Stimulated activated CD4-positive, alpha-beta T cell treated with anti-CD3 and anti-CD28 coated beads, Interleukin-1b, Interleukin-23, amount 100 ng/mL, for 24 hours (primary cell): ENCODE measurements around the gene DLST.
A peak's percentile ranks its signal among the peaks of the same experiment; 100 is the strongest.

ENCODE experiments used
- DNase-seq, 4 experiments: peaks; one replicate each; pipeline ENCODE4 v3.0.0-alpha.2; 2020; ENCODE audit warnings: low read depth in 4 of 4, low spot score in 1 of 4

DLST gene

DNA sequence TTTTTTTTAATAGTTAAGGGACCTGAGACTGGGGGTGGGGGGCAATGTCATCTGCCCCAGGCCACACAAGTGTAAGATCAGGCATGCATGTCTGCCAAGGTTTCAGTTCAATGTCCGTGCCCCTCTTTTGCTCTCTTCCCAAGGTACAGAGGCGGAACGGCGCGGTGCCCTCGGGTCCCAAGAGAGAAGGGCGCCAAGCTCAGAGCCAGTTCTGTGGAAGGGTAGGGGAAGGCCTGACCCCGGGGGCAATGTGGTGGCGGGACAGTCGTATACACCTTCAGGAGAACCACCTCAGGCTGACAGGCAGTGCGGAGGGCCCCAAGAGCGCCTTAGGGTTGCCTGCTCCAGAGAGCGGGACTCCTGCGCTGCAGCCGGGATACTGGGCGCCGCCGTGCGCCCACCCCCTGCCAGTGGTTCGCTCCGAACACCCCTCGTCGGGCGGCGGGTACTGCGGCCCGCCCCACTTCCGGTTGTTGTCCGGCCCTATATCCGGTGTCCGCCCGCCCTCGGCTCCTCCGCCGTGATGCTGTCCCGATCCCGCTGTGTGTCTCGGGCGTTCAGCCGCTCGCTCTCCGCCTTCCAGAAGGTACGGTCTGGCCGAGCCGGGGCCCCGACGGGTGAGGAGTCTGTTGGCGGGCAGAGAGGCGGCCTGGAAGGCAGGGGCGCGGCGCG lies at the start of gene DLST:
TSS of gene DLST (plus strand) at position 486 of the 672 bp plus-strand sequence. CDS start at position 524, 38 bp downstream.
- DNase-seq: peak; percentile 72 to 82 (median 78)

DNA sequence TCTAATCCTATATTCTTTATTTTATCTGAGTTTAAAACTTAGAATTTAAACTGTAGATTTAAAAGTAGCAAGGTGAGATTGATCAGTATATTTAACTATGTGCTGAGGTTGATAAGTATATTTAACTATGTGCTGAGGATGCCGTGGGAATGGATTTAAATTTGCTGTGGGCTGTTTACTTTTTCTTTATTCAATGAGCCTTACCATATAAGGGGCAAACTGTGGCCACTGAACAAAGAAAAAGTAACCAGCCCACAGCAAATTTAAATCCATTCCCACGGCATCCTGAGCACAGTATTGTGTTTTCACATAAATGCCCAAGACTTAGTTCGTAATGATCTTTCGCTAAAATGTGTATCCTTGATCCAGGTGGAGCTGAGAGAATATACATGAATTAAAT lies 48.9 kb upstream of the DLST start:
- DNase-seq: no peak

DNA sequence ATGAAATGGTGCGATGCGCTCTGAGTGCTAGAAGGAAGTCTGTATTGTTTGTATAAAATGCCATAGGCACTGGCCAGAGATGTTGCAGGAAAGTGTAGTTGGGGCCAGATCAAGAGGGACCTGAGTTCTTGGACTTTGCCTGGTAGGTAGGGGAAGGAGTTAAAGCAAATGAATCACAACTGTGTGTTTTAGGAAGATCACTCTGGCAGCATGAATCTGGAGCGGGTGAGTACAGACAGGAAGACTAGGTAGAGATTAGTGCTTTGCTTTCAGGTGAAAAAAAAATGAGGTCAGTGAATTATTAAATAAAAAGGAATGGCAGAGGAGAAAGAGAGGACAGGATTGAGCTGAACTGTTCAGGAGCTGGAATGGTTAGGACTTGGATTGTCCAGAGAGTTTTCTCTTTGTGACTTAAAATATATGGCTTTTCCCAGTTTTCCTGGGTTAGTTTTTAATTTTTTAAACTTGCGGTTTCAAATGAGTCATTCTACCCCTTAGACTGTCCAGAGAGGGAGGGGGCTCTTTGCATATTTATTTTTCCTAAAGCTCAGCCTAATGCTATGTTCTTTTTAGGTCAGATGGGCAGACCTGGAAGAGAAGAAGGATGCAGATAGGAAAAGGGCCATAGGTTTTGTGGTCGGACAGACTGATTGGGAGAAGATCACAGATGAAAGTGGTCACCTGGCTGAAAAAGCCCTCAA lies 46.9 kb upstream of the DLST start:
- no peak for DNase-seq

DNA sequence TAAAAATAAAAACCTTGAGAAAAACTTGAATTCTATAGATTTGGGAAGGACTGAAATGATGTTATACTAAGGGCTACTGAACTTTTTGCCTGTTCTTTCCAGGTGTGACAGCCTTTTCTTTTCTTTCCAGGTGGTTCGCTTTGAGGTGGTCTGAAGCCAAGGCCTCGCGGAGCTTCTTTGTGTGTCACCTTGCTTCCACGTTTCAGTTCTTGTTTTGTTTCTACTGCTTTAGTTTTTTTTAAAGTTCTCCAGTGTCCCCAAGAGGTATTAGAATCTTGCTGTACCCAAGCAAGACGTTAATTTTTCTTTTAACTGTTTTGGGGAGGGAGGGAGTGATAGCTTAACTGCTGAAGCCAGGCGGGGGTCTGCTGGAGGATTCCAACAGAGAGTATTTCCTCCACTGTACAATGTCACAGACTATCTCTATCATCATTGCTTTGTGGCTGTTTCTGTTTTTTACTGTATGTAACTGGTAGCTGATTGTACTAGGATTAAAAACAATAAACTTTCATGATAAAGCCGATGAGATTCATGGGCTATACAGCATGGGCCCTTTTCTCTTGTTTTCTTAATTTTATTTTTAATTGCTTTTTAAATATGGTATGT lies 46.0 kb upstream of the DLST start:
- DNase-seq: no peak

DNA sequence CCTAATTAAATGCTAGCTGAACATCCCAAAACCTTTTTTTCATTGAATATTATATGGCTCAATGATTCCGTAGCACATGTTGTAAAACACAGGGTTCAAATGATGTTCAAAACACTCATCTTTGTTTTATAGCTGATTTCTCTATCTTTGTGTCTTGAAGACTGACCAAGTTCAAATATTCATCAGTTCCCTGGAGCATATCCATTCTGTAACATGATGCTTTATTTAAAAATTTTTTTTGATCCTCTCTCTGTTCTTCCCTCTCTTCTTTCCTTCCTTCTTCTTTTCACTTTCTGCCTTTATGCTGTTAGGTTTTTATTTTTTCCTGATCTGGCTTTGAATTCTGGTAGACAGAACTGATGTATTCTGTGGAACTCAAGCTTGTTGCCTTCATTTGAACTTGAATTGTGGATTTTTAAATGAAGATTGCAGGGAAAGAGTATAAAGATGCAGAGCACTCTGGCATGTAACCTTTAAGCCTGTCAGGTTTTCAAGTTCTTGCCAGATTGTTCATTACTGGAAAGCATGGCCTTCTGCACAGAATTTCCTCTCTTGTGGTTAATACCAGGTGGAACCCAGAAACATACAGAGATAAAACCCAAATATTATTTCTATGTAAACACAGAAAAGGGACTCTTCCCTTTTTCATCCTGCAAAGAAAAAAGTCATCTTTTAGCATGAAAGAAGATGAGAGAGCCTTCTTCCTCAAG lies 45.3 kb upstream of the DLST start:
- no peak for DNase-seq

DNA sequence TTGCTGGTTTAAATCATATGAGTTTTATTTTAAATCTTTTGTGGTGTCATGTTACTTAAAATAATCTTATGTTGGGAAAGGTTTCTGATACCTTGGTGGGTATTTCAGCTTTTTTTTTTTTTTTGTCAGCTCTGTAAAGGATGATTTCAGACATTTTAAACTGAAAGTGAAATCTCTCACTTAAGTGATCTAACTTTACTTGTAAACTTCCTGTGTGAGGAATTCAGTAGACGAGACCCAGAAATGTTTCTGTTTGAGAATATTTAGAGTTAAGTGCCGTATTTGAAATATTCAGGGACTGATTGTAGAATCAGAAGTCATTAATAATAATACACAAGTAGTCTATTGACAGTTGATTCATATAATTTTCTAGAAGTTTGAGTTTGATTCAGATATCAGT lies 43.5 kb upstream of the DLST start:
- no peak for DNase-seq

DNA sequence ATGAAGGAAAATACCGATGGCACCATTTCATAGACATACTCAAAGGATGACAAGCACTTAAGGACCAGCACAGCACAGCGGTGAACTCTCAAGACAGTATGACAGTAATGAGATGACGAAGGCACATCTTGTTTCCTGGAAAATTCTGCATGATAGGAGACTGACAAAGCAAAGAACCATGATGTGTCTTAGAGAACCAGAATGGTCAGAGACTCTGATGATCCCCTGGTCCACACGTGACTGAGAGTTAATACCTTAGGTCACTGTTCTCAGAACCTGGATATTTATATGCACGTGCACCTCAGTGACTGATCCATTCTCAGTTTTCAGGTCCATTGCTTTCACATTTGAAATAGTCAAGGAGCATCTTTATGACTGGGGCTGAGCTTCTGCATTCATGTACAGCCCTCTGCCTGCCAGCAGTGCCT lies 41.1 kb upstream of the DLST start:
- no peak for DNase-seq

DNA sequence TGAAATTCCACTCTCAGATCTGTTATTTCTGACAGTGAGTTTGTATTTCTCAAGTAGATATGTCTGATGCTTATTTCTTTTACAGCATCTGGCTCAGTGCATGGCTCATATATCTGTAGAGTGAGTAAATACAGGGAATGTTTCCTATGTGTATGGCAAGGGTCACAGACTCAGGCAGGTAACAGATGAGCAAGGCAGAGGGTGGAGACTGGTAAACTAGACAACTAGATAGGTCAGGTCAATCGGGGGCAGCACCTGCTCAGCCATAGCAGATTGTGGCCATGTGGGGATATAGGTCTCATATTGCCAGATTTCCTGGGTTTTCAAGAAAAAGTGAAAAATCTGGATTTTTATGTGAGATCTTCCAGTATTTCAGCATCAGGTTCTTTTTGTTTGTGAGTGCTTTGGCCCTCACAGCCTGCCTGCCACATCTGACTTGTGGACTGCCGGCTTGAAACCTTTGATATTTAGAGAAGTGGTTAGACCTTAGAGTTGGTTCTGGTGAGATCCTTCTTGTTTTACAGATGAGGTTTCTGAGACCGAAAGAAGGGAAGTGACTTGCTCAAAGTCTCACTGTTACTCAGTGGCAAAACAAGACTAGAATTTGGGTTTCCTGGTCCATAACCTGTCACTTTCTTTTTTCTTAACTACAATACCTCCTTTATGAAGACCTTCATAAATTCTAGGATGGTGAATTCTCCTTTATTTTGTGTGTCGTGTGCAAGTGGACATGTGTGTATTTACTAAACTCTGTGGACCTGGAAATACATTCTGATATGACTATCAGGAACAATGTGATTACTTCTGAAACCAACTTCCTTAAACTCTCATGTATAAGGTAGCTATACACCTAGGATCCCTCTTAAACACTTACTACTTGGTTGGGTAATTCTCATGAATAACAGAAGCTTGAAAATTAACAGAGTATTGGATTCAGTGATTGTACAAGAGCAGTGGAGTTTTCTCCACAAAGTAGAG lies 40.2 kb upstream of the DLST start:
- DNase-seq: peak in 1 of 4 experiments; percentile 4

DNA sequence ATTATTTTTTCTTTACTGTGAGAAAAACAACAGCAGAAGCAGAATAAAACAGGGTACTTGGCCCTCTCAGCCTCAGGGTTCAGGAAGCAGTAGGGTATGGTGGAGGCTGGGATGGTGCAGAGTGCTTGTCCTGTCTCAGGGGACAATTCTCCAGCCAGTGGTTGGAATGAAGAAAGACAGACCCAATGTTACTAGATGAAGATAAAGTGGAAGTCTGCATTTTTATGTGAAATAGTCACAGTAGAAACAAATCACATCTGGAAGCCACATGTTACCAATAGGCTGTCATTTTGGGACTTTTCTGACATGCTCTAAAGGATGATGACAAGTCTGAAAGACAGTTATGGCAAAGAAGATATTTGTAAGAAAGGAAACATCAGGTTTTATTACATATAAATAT lies 38.1 kb upstream of the DLST start:
- DNase-seq: no peak

DNA sequence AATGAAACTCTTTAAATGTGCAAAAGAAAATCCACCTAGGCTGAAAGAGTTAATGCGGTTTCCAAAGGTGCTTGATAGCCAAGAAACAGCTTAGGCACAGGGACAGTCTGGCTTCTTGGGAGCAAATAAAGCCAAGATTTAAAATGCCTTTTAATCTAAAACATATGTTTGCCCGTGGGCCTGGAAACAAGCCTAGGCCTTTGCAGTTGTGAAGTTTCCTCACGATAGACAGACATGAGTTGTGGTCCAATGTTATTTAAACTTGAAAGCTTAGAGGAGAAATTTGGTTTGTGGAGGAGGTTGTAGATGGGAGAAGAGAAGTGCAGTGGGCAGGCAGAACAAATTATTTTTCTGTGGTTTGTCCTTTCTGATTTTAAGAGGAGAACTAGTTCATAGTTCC lies 35.5 kb upstream of the DLST start:
- DNase-seq: no peak

DNA sequence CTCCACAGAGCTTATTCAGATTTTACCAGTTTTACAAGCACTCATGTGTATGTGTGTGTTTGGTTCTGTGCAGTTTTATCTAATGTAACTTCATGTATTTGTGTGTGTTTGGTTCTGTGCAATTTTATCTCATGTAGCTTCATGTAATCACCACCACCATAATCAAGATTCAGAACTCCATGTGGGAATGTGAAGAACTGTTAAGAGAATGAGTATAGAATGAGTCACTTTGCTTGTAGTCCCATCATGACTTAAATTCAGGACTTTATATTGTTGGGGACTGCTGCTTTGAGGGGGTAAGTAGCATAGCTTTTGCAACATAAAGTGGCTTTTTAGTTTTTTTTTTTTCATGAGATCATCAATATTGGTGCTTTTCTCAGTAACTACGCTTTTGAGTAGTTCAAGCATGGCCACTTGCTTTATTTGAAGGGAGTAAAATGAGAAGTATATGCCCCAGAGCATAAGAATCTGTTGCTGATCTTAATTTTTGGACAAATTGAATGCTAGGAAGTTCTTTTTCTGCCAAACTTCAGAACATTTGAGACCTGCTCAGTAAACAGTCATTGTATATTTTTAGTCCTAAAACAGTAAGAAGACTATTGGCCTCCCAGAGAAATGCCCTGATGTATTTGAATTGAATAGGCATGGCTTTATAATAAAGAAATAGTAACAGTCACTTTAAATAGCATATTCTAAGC lies 34.6 kb upstream of the DLST start:
- no peak for DNase-seq

DNA sequence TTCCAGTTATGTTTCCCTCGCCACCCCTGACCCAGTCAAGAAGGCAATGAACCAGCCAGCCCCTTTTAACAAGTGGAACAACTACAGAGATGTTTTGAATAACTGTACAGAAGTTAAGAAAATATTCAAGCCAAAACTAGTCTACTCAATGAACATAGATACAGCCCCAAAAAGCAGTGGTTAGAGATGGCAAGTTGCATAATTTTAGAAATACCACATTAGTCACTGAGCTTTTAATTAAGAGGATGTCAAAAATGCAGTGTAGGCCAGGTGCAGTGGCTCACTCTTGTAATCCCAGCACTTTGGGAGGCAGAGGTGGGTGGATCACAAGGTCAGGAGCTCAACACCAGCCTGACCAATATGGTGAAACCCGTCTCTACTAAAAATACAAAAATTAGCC lies 32.9 kb upstream of the DLST start:
- DNase-seq: no peak

DNA sequence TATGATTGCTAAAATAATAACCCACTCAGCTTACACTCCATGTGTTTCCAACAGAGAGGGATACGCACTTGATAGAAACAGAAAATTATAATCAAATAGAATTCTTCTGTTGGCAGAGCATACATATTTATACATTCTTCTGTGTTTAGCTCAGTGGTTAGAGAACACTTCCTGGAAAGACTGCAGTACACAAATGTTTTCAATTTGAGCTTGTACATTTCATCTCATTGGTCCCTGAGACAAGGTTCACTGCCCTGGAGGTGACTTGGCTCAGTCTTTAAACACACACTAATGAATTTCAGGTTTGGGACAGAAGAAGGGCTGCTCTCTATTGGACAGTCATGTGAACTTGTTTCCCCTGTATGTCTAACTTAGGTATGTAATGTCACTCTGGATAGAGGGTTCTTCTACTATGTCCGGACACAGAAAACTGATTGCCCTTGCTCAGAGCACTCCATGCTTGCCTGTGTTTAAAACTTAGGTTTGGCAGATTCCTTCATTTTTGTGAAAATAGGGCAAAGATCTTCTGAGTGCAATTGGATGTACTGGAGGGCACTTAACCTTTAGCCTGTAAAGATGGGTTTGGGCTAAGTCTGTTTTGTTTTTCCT lies 28.7 kb upstream of the DLST start:
- DNase-seq: no peak

DNA sequence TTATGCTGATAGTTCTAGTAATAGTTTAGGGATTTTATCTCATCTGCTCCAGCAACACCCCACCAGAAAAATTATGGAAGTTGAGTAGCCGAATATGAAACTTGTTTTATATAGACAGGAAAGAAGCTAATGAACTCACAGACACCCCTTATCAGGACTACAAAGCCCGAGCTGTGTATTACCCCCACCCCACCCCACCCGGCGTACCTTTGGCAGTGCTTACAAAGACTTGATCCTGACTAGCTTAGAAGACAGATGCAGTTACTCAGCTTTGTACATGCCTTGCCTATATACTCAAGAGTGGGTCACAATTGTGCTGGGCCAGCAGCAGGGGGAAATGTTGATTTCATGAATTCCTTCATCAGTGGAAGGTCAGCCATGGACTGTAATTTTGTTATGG lies 28.1 kb upstream of the DLST start:
- DNase-seq: no peak

DNA sequence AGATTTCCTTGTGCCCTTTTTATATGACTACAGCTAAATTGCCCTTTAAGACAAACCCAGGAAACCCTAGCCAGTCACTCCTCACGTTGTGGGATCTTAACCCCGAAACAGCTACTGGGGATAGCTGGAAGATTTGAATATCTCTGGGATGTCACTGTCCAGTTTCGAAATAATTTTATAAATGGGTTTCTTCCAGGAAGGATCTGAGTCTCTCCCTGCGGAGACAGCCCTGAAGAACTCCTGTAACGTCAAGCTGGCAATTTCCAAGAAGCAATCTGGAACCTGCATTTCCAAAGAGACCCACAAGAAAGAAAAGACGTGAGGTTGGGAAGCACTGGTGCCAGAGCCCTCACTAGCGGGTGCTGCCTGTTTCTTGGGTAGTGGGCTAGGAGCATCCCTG lies 26.7 kb upstream of the DLST start:
- DNase-seq: no peak

DNA sequence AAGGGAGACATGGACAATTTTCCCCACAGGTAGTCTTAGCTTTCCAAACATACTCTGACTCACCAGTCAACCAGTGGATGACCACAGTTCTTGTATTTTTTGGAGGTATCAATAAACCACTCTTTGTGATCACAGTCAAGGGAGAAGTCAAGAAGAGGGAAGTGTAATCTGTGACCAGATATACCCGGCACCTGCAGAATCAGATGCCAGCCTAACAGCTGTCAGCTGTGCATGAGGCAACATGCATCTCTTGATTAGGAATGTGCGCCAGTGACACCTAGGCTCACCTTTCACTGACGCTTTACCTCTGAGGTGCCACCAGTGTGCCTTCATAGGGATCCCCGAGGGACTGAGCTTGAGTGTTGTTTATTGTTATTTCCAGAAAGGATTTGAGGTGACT lies 25.8 kb upstream of the DLST start:
- no peak for DNase-seq

DNA sequence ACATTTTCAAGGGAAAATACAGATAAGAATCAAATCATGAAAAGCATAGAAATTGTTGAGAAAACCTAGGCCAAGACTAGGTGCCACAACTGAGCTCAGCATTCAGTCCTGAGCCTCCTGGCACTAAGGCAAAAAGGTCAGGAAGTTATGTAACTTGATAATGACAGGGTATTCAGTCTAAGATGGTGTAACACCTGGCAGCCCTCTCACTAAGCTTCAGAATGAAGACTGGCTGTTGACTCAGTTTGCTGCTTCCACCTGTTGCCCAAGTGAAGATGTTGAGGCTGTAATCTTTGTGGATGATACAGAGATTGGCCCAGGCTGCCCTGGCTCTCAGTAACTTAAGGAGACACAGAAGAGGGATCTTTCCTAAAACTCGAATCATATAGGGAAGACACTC lies 25.4 kb upstream of the DLST start:
- DNase-seq: no peak

DNA sequence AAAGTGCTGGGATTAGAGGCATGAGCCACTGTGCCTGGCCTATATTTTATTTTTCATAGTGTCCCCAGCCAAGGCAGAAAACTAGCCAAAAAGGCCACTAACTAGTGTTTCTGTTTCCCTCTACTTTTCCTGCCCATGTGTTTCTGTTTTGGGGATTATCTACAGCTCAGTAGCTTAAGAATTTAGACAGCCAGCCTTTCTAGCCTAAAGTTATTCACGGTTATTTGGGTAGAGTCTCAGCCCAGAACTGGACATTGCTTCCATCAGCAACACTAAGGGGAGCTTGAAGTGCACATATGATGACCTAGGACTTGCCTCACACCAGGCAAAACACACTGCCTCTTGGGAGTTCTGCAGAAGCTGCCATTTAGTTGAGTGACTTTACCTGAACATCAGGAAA lies 23.7 kb upstream of the DLST start:
- DNase-seq: no peak

DNA sequence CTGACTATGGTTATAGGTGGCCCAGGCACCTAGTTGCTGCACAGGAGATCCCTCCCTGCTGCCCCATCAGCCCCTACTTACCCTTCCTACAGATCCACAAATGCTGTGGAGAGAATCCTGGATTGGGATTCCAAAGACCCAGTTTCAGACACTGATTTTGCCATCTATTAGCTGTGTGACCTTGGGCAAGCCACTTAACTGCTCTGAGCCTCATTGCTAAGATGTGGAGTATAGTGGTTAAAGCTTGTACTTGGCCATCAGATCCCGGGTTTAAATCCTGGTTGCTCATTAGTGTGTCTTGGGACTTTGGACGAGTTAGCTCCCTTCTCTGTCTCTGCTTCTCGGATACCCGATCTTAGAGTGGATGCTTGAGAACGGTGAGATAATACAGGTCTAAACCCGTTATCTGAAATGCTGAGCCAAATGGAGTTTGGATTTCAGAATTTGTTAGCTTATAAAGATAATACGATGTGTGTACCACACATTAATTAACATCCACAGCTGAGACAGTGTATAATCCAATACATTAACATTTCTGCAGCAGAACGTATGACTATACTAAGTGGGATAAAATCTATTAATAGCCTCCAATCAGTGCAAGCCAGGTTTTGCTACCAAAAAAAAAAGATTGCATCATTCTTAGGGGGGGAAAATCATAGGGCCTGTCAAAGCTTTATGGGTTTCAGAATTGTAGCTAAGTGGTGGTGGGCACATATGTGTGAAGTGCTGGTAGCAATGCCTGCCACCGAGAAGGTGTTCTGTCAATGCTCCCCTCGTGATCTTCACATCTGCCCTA lies 21.8 kb upstream of the DLST start:
- no peak for DNase-seq
